GM12865 (cell line): ENCODE data around the gene FBXO28.

Source experiments
- DNase-seq: peaks from one replicate; pipeline ENCODE4 v3.0.0; 2010; ENCODE audit warnings: low read depth
- H3K4me3 ChIP-seq: 2 replicates; pipeline ENCODE4 v1.5.1; 2011; ENCODE audit warnings: mild to moderate bottlenecking, low read depth, low read length, control low read depth
- TF ChIP-seq, protein P1 (sequence below): IDR thresholded peaks from 2 replicates; pipeline ENCODE4 v1.5.1; 2011; ENCODE audit warnings: low read length, control low read depth, low read depth, inconsistent platforms; ENCODE audit not compliant: insufficient read depth; ENCODE audit errors: missing control alignments

The FBXO28 gene

DNA sequence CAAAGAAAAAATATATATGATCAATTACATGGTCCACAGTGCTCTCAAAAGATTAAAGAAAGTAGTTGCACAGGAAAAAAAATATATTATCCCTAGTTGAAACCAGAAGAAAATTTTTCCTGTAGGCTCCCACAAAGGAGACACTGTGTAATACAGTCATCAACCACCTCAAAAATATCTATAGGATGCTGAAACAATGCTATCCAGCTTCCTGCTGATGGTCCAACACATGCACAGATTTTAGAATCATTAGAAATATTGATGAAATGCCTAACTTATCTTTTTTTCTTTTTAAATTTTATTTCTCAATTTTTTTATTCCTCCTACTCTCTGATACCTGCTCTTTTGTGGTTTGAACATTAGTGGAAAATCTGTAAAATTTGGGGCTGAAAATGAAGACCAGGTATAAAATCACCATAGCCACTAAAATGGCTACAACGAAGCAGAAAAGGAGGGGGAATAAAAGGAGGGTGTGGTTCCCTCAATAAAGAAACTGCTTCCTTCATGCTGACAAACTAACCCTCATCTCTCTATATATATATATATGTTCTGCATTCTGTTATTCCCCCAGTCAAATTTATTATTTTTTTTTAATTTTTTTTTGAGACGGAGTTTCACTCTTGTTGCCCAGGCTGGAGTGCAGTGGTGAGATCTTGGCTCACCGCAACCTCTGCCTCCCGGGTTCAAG lies 28.3 kb upstream of the FBXO28 start:
- TF ChIP-seq, protein P1, sequence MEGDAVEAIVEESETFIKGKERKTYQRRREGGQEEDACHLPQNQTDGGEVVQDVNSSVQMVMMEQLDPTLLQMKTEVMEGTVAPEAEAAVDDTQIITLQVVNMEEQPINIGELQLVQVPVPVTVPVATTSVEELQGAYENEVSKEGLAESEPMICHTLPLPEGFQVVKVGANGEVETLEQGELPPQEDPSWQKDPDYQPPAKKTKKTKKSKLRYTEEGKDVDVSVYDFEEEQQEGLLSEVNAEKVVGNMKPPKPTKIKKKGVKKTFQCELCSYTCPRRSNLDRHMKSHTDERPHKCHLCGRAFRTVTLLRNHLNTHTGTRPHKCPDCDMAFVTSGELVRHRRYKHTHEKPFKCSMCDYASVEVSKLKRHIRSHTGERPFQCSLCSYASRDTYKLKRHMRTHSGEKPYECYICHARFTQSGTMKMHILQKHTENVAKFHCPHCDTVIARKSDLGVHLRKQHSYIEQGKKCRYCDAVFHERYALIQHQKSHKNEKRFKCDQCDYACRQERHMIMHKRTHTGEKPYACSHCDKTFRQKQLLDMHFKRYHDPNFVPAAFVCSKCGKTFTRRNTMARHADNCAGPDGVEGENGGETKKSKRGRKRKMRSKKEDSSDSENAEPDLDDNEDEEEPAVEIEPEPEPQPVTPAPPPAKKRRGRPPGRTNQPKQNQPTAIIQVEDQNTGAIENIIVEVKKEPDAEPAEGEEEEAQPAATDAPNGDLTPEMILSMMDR: no peak
- no peak for DNase-seq

DNA sequence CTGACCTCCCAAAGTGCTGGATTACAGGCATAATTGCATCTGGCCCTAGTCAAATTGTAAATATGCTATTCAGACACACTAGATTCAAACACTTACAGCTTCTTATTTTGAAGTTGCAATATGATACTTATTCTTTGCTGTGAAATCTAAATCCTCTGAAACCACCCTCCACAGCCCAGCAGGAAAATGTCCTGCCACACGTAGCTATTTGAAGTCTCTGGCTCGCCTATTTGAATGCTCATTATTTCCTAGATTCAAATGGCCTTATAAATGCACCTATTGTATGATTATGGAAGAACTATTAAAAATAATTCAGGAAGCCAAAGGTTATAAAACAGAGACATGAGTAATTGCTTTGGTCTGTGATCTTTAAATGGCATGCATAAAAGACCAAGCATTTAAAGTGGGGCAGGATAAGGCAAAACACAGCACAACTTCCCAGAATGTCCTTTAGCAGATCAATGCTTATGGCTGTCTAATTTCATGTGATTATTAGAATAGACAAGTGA lies 26.6 kb upstream of the FBXO28 start:
- TF ChIP-seq, protein P1: no peak
- H3K4me3 ChIP-seq: no peak overlapping the region
- DNase-seq: no peak

More for the DNA sequence above, 28.3 kb upstream of the FBXO28 start:
- no peak overlapping the region for H3K4me3 ChIP-seq

DNA sequence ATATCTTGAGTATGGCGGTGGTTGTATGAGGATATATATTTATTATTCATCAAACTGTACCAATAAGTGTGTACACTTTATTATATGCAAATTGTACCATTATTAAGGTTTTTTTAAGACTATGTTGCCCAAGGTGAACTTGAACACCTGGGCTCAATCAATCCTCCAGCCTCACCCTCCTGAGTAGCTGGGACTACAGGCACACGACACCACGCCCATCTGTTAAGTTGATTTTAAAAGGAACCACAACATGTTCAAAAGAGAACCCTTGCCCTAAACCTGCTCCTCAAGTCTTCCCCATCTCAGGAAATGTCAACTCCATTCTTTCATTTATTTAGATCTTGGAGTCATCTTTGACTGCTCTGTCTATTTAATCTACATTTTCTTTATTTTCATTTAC lies 24.3 kb upstream of the FBXO28 start:
- TF ChIP-seq, protein P1: no peak
- no peak for DNase-seq
- no peak overlapping the region for H3K4me3 ChIP-seq

DNA sequence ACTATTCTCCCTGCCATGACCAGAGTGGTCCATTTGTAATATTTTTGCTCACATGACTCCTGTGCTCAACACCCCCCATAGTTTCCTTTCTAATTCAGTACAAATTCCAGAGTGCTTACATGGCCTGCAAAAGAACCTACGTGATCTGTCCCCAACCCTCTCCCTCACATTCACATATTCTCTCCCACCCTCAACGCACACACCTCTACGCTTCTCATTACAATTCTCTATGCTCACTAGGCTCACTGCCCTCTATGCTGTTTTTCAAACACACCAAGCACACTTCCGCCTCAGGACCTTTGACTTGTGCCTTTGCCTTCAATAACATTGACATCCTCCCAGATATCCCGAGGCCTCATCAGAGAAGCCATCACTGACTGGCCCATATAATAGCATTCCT lies 23.8 kb upstream of the FBXO28 start:
- H3K4me3 ChIP-seq: no peak overlapping the region
- DNase-seq: no peak
- TF ChIP-seq, protein P1: no peak

DNA sequence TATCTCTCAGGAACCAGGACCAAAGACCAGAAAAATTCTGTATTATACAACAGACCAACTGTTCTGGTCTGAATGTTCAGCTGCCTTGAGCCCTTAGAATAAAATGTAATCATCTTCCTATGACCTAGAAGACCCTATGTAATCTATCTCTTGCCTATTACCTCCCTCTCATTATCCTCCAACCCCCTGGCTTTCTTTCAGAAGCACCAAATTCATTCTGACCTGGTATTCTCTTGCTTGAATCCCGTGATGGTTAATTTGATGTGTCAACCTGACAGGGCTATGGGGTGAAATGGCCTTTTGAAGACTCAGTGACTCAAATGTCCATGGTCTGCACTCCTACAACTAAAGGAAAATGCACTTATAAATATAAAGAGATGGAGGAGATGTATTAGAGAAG lies 21.8 kb upstream of the FBXO28 start:
- no peak for DNase-seq
- TF ChIP-seq, protein P1: no peak
- no peak overlapping the region for H3K4me3 ChIP-seq

DNA sequence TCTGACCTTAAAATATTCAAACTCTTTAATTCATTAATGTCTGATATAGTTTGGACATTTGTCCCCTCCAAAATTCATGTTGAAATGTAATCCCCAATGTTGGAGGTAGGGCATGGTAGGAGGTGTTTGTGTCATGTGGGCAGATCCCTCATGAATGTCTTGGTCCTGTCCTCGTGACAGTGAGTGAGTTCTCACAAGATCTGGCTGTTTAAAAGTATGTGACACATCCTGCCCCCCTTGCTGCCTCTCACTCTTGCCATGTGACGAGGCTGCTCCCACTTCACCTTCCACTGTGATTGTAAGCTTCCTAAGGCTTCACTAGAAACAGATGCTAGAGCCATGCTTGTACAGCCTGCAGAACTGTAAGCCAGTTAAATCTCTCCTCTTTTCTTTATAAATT lies 21.3 kb upstream of the FBXO28 start:
- TF ChIP-seq, protein P1: no peak
- no peak overlapping the region for H3K4me3 ChIP-seq
- no peak for DNase-seq

DNA sequence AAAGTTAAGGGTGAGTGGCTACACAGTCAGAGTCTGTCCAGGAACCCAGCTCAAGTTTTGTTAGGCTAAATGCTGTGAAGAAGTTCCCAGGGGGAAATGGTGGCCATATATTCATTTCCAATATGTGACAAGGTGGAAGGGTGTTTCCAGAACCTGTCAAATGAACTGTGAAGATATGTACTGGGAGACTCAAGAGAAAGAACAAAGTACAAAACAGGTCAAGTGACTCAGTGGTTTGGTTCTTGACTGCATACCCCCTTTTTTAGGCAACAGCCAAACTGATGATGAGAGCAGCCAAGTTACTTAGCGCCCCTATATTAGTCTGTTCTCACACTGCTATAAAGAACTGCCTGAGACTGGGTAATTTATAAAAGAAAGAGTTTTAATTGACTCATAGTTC lies 18.6 kb upstream of the FBXO28 start:
- no peak overlapping the region for H3K4me3 ChIP-seq

More for the DNA sequence above, 18.6 kb upstream of the FBXO28 start:
- TF ChIP-seq, protein P1: no peak
- no peak for DNase-seq
